NCI-H2196 (cell line): ENCODE measurements around the gene AWAT2.
"Not testable (repeated sequence)": the region's sequence is repeated elsewhere in the genome, so short reads cannot be mapped to it uniquely, and the experiment has no call there.

ENCODE experiments used
- DNase-seq: peaks from one replicate; lab custom pipeline; 2025; ENCODE audit not compliant: unreplicated experiment; lab: John Stamatoyannopoulos, UW

AWAT2 gene

GRCh38 chrX:70001708-70002341, 47.9 kb downstream of the AWAT2 start:
- no peak for DNase-seq

GRCh38 chrX:70001269-70001668, 48.5 kb downstream of the AWAT2 start:
- no peak for DNase-seq

GRCh38 chrX:69998299-69998698, 51.4 kb downstream of the AWAT2 start:
- DNase-seq, result not testable (repeated sequence)

GRCh38 chrX:69996113-69996468, 53.6 kb downstream of the AWAT2 start:
- no peak for DNase-seq

GRCh38 chrX:69995362-69996112, 54.2 kb downstream of the AWAT2 start:
- no peak for DNase-seq

GRCh38 chrX:69993494-69993893, 56.2 kb downstream of the AWAT2 start:
- no peak for DNase-seq

- DNase-seq, result no peak
Measured at GRCh38 chrX:69991685-69992084, 58.1 kb downstream of the AWAT2 start.
